BLaER1 treated with 17β-estradiol and CSF1 and Interleukin-3, amounts not matched to agents 10 nM and 100 nM (cell line): ENCODE results near the gene FZR1.
A peak's percentile ranks its signal among the peaks of the same experiment; 100 is the strongest.

Experiments
- H3K27ac ChIP-seq, 11 experiments: shearing (Covaris generic); formaldehyde crosslinking; 2 replicates each; pipeline ENCODE4 v1.8.1; 2022
- H3K27me3 ChIP-seq, 11 experiments: shearing (Covaris generic); formaldehyde crosslinking; 2 replicates each; pipeline ENCODE4 v1.8.1; 2022
- H3K36me3 ChIP-seq, 11 experiments: shearing (Covaris generic); formaldehyde crosslinking; 2 replicates each; pipeline ENCODE4 v1.8.1; 2022
- H3K4me1 ChIP-seq, 10 experiments: shearing (Covaris generic); formaldehyde crosslinking; 2 replicates each; pipeline ENCODE4 v1.8.1; 2022
- H3K4me2 ChIP-seq, 11 experiments: shearing (Covaris generic); formaldehyde crosslinking; 2 replicates each; pipeline ENCODE4 v1.8.1; 2022
- H3K4me3 ChIP-seq, 10 experiments: shearing (Covaris generic); formaldehyde crosslinking; 2 replicates each; pipeline ENCODE4 v1.8.1; 2022
- H3K9ac ChIP-seq, 11 experiments: shearing (Covaris generic); formaldehyde crosslinking; 2 replicates each; pipeline ENCODE4 v1.8.1; 2022
- H3K9me3 ChIP-seq, 11 experiments: shearing (Covaris generic); formaldehyde crosslinking; replicated peaks in 1 of 11; 2 replicates each; pipeline ENCODE4 v1.8.1; 2022
- H4K20me1 ChIP-seq, 11 experiments: shearing (Covaris generic); formaldehyde crosslinking; 2 replicates each; pipeline ENCODE4 v1.8.1; 2022
- Cebpa-rat ChIP-seq, 11 experiments: shearing (Covaris generic); IDR thresholded peaks; 2 replicates each; pipeline ENCODE4 v1.8.1; 2022

FZR1 gene

DNA sequence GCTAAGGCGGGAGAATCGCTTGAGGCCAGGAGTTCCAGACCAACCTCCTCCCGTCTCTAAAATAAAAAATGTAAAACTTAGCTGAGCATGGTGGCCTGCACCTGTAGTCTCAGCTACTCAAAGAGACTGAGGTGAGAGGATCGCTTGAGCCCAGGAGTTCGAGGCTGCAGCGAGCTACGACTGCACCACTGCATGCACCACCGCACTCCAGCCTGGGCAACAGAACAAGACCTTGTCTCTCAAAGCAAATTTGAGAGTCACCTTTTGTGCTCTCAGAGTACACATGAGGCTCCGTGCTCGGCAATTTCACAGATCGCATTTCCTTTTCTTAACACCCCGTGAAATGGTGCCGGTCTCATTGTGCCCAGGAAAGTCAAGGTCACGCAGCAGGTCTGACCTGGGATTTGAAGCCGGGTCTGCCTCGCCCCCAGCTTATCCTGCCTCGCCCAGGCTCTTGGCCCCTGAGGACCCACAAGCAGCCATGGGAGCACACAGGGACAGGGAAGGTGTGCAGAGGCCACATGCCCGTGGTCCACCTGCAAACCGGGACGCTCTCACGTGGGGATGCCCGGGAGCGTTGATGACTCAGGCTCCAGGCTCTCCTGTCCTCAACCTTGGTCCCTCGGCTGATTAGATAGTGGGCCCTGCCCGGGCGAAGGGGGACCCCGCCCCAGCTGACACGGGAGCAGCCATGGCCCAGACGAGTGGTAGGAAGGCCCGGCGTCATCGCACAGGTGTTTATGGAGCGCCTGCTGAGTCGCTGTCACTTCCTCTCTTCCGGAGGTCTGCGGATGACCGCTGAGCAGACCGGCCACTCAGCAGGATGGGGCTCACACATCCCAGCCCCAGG is 24.6 kb upstream of the FZR1 start:
- no peaks in the 10 kb centered on the region for H4K20me1 ChIP-seq
- H3K27me3 ChIP-seq: peaks cover 0 to 9% (median 0%) of the 10 kb centered on the region in 11 experiments; a peak in 2 of 22 replicates
- H3K36me3 ChIP-seq: peaks cover 0 to 2% (median 0%) of the 10 kb centered on the region in 11 experiments; a peak in 5 of 22 replicates
- H3K9me3 ChIP-seq: 0 out of 22 replicates have a peak, but pooled peaks cover 0 to under 1% (median 0%) of the 10 kb centered on the region in 11 experiments
- no peak overlapping the region for H3K4me3 ChIP-seq
- H3K4me1 ChIP-seq: peaks cover 8 to 39% (median 32%) of the 10 kb centered on the region in 10 experiments; a peak in 18 of 20 replicates
- peak overlapping the region in 4 of 11 experiments; percentile 38 to 80 (median 76); a peak in 4 of 22 replicates for H3K9ac ChIP-seq
- H3K4me2 ChIP-seq: peak overlapping the region in 9 of 11 experiments; percentile 68 to 92 (median 86); a peak in 17 of 22 replicates
- H3K27ac ChIP-seq: no peak overlapping the region
- TF ChIP-seq Cebpa-rat (IDR thresholded peaks at IDR 0.05): no peak

DNA sequence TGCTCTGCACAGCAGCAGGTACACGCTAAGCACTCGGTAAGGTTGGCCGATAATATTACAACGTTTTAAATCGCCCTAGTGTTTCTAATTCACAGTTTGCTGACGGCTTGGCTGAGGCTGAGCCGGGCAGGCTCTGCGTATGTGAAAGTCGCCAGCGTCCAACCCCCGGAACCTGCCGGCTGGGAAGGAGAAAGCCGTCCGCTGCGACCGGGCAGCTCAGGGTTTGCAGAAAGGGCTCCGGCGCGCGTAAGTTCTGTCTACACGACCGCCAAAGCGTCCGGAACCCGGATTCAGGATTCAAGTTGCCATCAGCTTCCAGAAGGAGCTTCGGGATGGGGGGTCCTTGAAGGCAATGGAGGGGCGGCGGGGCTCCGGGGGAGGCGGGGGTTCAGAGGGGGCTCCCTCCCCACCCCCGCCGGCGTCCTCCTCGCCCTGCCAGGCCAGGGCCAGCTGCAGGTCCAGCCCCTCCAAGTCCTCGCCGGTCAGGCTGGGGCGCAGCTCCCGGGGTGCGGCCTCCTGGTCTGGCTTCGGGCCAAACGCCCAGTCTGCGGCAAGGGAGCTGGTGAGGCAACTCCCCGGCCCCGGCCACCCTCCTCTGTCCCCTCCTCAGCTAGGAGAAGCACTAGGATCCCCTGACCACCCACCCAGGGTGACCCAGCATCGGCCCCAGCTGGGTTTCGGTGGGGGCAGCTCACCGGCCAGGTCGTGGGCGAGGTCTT is 23.4 kb upstream of the FZR1 start:
- H3K4me3 ChIP-seq: no peak overlapping the region
- no peak overlapping the region for H3K27ac ChIP-seq

DNA sequence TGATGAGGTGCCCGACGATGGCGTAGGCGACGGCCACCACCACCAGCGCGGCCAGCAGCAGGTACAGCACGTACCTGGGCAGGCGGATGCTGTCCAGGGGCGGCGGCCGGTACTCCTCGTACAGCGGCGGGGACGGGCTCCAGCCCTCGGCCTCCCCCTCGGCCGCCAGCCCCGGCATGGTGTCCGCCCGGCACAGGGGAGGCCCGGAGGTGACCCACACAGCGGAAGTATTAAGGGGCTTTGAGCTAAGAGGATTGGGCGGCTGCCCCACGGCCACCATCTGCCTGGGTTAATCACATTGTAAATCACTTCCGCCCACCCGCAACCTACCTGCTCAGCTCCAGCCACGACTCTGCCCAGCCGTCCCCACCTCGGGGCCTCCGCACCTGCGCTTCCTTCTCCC is 22.9 kb upstream of the FZR1 start, which contains the start of gene SMIM44:
Gene SMIM44, minus strand, starts transcription at position 216 of the 403 bp plus-strand sequence. Its CDS starts 38 bp downstream, at position 178.
- TF ChIP-seq Cebpa-rat (IDR thresholded peaks at IDR 0.05): no peak
- H3K4me2 ChIP-seq: no peak within 1 kb of the TSS
- H3K4me1 ChIP-seq: peaks cover 8 to 32% (median 25%) of the 10 kb centered on the region in 10 experiments; a peak in 18 of 20 replicates
- H3K4me3 ChIP-seq: no peak within 1 kb of the TSS
- H3K27ac ChIP-seq: no peak within 1 kb of the TSS
- peaks cover 0 to 9% (median 0%) of the 10 kb centered on the region in 11 experiments; a peak in 2 of 22 replicates for H3K27me3 ChIP-seq
- H3K36me3 ChIP-seq: peaks cover 0 to 15% (median 5%) of the 10 kb centered on the region in 11 experiments; a peak in 8 of 22 replicates
- H4K20me1 ChIP-seq: no peaks in the 10 kb centered on the region
- H3K9me3 ChIP-seq: no peaks in the 10 kb centered on the region
- H3K9ac ChIP-seq: no peak within 1 kb of the TSS

More for the DNA sequence above, 23.4 kb upstream of the FZR1 start:
- Histone ChIP-seq H3K4me1 (peaks cover 8 to 37% (median 31%) of the 10 kb centered on the region in 10 experiments; a peak in 18 of 20 replicates), H3K4me2 (no peak overlapping the region), H3K27me3 (peaks cover 0 to 9% (median 0%) of the 10 kb centered on the region in 11 experiments; a peak in 2 of 22 replicates), H3K9me3 (no peaks in the 10 kb centered on the region), H4K20me1 (no peaks in the 10 kb centered on the region), H3K9ac (no peak overlapping the region), H3K36me3 (peaks cover 0 to 9% (median 0%) of the 10 kb centered on the region in 11 experiments; a peak in 6 of 22 replicates)
- TF ChIP-seq Cebpa-rat (IDR thresholded peaks at IDR 0.05): no peak

DNA sequence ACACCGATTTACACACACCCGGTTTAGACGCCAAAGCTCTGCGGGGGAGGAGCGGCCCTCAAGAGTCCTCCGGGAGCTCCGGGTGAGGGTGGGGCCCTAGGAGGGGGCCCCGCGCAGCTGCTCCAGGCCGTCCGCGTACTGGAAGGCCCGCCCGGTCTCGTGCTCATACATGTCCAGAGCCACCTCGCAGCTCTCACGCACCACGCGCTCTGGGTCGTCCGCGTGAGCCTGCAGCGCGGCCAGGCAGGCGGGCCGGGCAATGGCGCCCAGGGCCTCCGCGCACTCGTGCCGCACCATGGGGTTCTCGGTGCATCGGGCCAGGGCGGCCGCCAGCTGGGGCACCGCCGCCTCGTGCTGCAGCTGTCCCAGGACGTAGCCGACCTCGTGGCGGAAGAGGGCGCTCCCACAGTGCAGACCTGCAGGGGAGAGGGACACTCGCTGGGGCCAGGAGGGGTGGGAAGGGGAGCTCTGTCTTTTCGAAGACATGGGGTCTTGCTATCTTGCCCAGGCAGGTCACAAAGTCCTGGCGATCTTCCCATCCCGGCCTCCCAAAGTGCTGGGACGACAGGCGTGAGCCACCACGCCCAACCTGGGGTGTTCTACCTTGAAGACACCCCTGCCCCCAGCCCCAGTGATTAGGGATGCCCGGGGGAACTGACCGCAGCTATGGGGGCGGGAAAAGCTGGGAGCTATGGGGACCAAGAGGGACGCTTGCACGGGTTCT is 14.6 kb upstream of the FZR1 start:
- no peaks in the 10 kb centered on the region for H3K9me3 ChIP-seq
- H3K4me2 ChIP-seq: no peak overlapping the region
- no peak overlapping the region for H3K9ac ChIP-seq
- TF ChIP-seq Cebpa-rat (IDR thresholded peaks at IDR 0.05): no peak
- H3K36me3 ChIP-seq: peaks cover 56 to 93% (median 68%) of the 10 kb centered on the region in 11 experiments
- H3K4me1 ChIP-seq: no peaks in the 10 kb centered on the region
- no peaks in the 10 kb centered on the region for H3K27me3 ChIP-seq
- no peak overlapping the region for H3K4me3 ChIP-seq
- peaks cover 0 to 50% (median 19%) of the 10 kb centered on the region in 11 experiments; a peak in 12 of 22 replicates for H4K20me1 ChIP-seq
- no peak overlapping the region for H3K27ac ChIP-seq

DNA sequence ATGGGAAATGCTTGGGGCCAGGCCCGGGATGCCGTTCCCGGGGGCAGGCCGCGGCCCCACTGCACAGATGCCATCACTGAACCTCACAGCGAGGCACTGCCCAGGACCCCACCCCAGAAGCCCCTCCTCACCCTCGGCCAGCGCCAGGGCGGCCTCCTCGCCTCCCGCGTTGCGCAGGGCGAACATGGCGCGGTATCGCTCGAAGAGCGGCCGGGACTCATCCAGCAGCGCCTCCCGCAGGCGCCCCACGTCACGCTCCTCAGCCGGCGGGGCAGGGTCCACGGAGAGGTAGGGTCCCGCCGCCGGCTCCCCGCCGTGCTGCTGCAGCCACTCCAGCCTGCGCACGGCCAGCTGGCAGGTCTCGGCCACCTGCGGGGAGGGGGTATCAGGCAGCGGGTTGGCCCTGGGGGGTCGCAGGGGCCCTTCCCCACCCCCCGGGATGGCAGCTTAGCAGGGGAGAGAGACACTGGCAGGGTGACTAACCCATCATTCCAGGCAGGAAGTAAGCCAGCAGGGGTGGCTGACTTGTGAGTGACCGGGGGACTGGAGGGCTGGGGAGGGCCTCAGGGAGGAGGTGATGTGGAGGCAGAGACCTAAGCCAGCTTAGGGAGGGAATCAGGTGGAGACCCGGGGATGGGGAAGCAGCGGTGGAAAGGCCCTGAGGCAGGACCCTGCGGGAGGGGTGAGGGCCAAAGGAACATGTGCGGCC is 13.8 kb upstream of the FZR1 start:
- Histone ChIP-seq H3K9ac (no peak overlapping the region), H3K27me3 (no peaks in the 10 kb centered on the region), H3K9me3 (no peaks in the 10 kb centered on the region), H3K27ac (no peak overlapping the region), H3K36me3 (peaks cover 63 to 95% (median 75%) of the 10 kb centered on the region in 11 experiments), H3K4me2 (no peak overlapping the region), H3K4me3 (no peak overlapping the region), H4K20me1 (peaks cover 0 to 58% (median 24%) of the 10 kb centered on the region in 11 experiments; a peak in 13 of 22 replicates), H3K4me1 (no peaks in the 10 kb centered on the region)
- no peak for TF ChIP-seq Cebpa-rat (IDR thresholded peaks at IDR 0.05)

DNA sequence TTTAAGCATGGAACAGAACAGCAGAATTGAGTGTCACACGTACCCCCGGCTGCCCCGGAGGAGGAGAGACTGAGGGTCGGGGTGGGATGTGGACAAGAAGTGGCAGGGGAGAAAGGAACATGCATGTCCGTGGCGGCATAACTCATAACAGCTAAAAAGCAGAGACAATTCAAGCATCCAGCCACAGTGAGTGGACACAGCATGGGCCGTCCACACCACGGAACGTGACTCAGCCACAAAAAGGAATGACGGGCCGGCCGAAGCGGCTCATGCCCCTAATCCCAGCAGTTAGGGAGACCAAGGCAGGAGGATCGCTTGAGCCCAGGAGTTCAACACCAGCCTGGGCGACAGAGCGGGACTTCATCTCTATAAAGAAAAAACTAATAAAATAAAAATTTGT is 13.2 kb upstream of the FZR1 start:
- H3K27me3 ChIP-seq: no peaks in the 10 kb centered on the region
- H4K20me1 ChIP-seq: peaks cover 0 to 64% (median 29%) of the 10 kb centered on the region in 11 experiments; a peak in 13 of 22 replicates
- TF ChIP-seq Cebpa-rat (IDR thresholded peaks at IDR 0.05): no peak
- no peaks in the 10 kb centered on the region for H3K9me3 ChIP-seq
- no peaks in the 10 kb centered on the region for H3K4me1 ChIP-seq
- H3K4me2 ChIP-seq: no peak overlapping the region
- H3K36me3 ChIP-seq: peaks cover 68 to 97% (median 77%) of the 10 kb centered on the region in 11 experiments
- no peak overlapping the region for H3K4me3 ChIP-seq
- H3K9ac ChIP-seq: no peak overlapping the region
- no peak overlapping the region for H3K27ac ChIP-seq

DNA sequence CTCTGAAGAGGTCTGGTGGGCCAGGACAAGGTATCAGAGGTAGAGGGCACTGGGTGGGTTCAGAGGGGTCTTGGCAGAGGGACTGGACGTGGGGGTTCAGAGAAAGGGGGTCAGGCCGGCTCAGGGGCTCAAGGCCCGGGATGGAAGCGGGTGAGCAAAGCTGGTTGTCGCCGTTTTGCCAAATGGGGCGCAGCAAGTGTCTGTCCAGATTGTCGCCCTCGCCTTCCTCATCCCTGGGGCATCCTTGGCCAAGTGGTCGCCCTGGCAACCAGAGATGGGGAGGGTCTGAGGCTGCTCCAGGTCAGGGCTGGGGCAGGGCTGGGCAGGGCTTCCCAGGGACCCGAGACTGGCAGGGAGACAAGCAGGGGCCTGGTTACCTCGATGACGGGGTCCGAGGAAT is 12.5 kb upstream of the FZR1 start:
- H3K9ac ChIP-seq: no peak overlapping the region
- H3K4me2 ChIP-seq: no peak overlapping the region
- peaks cover 69 to 93% (median 74%) of the 10 kb centered on the region in 11 experiments for H3K36me3 ChIP-seq
- TF ChIP-seq Cebpa-rat (IDR thresholded peaks at IDR 0.05): no peak
- H3K4me1 ChIP-seq: peaks cover 0 to under 1% (median 0%) of the 10 kb centered on the region in 10 experiments; a peak in 1 of 20 replicates
- H3K27ac ChIP-seq: no peak overlapping the region
- H3K27me3 ChIP-seq: no peaks in the 10 kb centered on the region
- H4K20me1 ChIP-seq: peaks cover 0 to 67% (median 31%) of the 10 kb centered on the region in 11 experiments; a peak in 13 of 22 replicates
- no peaks in the 10 kb centered on the region for H3K9me3 ChIP-seq
- no peak overlapping the region for H3K4me3 ChIP-seq

DNA sequence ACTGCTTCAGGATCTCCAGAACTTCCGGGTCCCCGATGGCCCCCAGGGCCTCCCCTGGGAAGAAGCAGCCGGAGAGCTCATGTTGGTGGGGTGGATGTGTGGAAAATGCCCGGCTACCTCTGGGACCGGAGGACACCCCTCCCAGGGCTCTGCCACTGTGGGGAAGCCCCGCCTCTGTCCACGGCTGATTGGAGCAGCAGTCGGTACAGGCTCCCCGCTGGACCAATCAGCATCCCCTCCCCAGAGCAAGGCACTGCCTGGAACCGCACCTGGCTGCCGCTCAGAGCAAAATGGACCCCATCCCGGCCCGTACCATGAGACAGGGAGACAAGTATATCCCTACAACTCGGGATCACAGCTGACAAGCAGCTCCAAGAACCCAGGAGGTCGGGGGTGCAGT is 12.1 kb upstream of the FZR1 start:
- H3K36me3 ChIP-seq: peaks cover 69 to 89% (median 74%) of the 10 kb centered on the region in 11 experiments
- H3K27ac ChIP-seq: no peak overlapping the region

More for the DNA sequence above, 12.1 kb upstream of the FZR1 start:
- Histone ChIP-seq H3K4me3 (no peak overlapping the region), H3K4me2 (no peak overlapping the region), H3K4me1 (peaks cover 1 to 4% (median 2%) of the 10 kb centered on the region in 10 experiments; a peak in 18 of 20 replicates), H4K20me1 (peaks cover 0 to 67% (median 31%) of the 10 kb centered on the region in 11 experiments; a peak in 13 of 22 replicates), H3K9me3 (no peaks in the 10 kb centered on the region), H3K27me3 (no peaks in the 10 kb centered on the region), H3K9ac (no peak overlapping the region)
- no peak for TF ChIP-seq Cebpa-rat (IDR thresholded peaks at IDR 0.05)
